Kidney (tissue), 14 donors: ENCODE data around the gene UNC13C. TPM values are rescaled to one million over a fixed set of nuclear protein-coding genes. Genes with fewer than 3 reads are reported as not detected.

ENCODE experiments used
- DNase-seq, 5 donors: peaks; one replicate each; pipeline ENCODE4 v3.0.0-alpha.2; 2013 to 2020
- FAIRE-seq: peaks from 2 replicates; lab custom pipeline; 2012; peaks lifted over from hg19 to GRCh38; lab: Jason Lieb, UNC
- H3K27ac ChIP-seq, 2 donors: one replicate each; pipeline ENCODE4 v1.7.0; 2013; ENCODE audit warnings: low read depth in 2 of 2, low read length in 2 of 2, inconsistent platforms in 1 of 2
- H3K27me3 ChIP-seq: one replicate; pipeline ENCODE4 v1.7.1; 2013; ENCODE audit warnings: low read length, inconsistent platforms; ENCODE audit not compliant: control insufficient read depth, insufficient read depth
- H3K36me3 ChIP-seq, 3 donors: one replicate each; pipeline versions ENCODE4 v1.7.0 to v1.7.1; 2013; ENCODE audit warnings: low read length in 3 of 3, control low read depth in 1 of 3, inconsistent platforms in 1 of 3; ENCODE audit not compliant: insufficient read depth in 3 of 3, control insufficient read depth in 2 of 3
- H3K4me1 ChIP-seq, 3 donors: one replicate each; pipeline versions ENCODE4 v1.7.0 to v1.7.1; 2013; ENCODE audit warnings: low read length in 3 of 3, inconsistent platforms in 1 of 3, low read depth in 1 of 3; ENCODE audit not compliant: control insufficient read depth in 2 of 3, insufficient read depth in 2 of 3
- H3K4me3 ChIP-seq, 3 donors: one replicate each; pipeline versions ENCODE4 v1.7.0 to v1.8.1; 2013; ENCODE audit warnings: low read length in 3 of 3, control low read depth in 1 of 3, inconsistent platforms in 1 of 3
- H3K9ac ChIP-seq, 3 donors: one replicate each; pipeline versions ENCODE4 v1.7.0 to v1.7.1; 2013; ENCODE audit warnings: low read length in 3 of 3, control low read depth in 1 of 3, inconsistent platforms in 1 of 3
- H3K9me3 ChIP-seq, 3 donors: one replicate each; pipeline versions ENCODE4 v1.7.0 to v1.7.1; 2013; ENCODE audit warnings: low read length in 3 of 3, control low read depth in 1 of 3, inconsistent platforms in 1 of 3; ENCODE audit not compliant: control insufficient read depth in 2 of 3, insufficient read depth in 1 of 3
- CTCF ChIP-seq: IDR thresholded peaks from 3 replicates; pipeline ENCODE4 v1.5.1; 2012; ENCODE audit warnings: mild to moderate bottlenecking, moderate library complexity, borderline replicate concordance; ENCODE audit not compliant: insufficient read depth; ENCODE audit errors: extremely low read depth
- intact Hi-C: fragments of 100-400 bp; cut with DNase I; formaldehyde crosslinking; loops from one replicate; pipeline ENCODE4 v1.11.1; 2022
- polyA plus RNA-seq: library from polyadenylated mRNA; stranded (reverse); fragments of 350-450 nt; fragmentation: Illumina TruSeq; extraction: RNeasy Lipid Tissue Mini Kit (QIAGEN cat#74804); gene quantifications from one replicate; pipeline ENCODE4 v1.2.3, GENCODE V29; 2014; ENCODE audit warnings: low read depth, low replicate concordance; ENCODE audit not compliant: insufficient read depth
- total RNA-seq: library from RNA; stranded (reverse); fragmentation: NEBNext Ultra II Directional; extraction: Animal tissue kit (Norgen Biotek cat#: 25700); gene quantifications from one replicate; pipeline ENCODE4 v1.2.1, GENCODE V29; 2021
- donor health status: control.
- donor health status: control.
- donor health status: control.
- donor health status: control.
- donor health status: control.
- donor health status: DM: yes; HTN: yes; CAD: no.
- donor health status: Normal renal cell carcinoma (clear cell type).

The UNC13C gene
- total and polyA plus RNA-seq, 2 donors from 2014 or later = 0.19 to 0.45 TPM

GRCh38 chr15:54582863-54583643, 604.8 kb downstream of the UNC13C start:
- no peak for FAIRE-seq
- intact Hi-C loops = no loop called here
- H3K9me3 ChIP-seq = no peaks in the 10 kb centered on the region

GRCh38 chr15:54585063-54585462, 606.8 kb downstream of the UNC13C start:
- TF ChIP-seq CTCF = no peak
- intact Hi-C loops = no loop called here
- Histone ChIP-seq H3K9ac (no peak overlapping the region), H3K4me1 (no peaks in the 10 kb centered on the region), H3K36me3 (no peaks in the 10 kb centered on the region), H3K9me3 (no peaks in the 10 kb centered on the region), H3K4me3 (no peak overlapping the region), H3K27ac (no peak overlapping the region), H3K27me3 (no peaks in the 10 kb centered on the region)
- DNase-seq (no peak), FAIRE-seq (no peak)

More at GRCh38 chr15:54582863-54583643, 604.8 kb downstream of the UNC13C start:
- Histone ChIP-seq H3K27ac (no peak overlapping the region), H3K4me1 (no peaks in the 10 kb centered on the region), H3K9ac (no peak overlapping the region), H3K36me3 (no peaks in the 10 kb centered on the region), H3K27me3 (no peaks in the 10 kb centered on the region), H3K4me3 (no peak overlapping the region)
- TF ChIP-seq CTCF = no peak
- no peak for DNase-seq

GRCh38 chr15:54594115-54594514, 615.9 kb downstream of the UNC13C start:
- no peak for FAIRE-seq
- no peak for TF ChIP-seq CTCF
- no peaks in the 10 kb centered on the region for H3K27me3 ChIP-seq
- H3K4me3 ChIP-seq = no peak overlapping the region
- H3K4me1 ChIP-seq = no peaks in the 10 kb centered on the region
- no peak for DNase-seq
- no peaks in the 10 kb centered on the region for H3K9me3 ChIP-seq
- no peak overlapping the region for H3K27ac ChIP-seq
- H3K36me3 ChIP-seq = no peaks in the 10 kb centered on the region
- no peak overlapping the region for H3K9ac ChIP-seq
- intact Hi-C loops = no loop called here

GRCh38 chr15:54599386-54599785, 621.1 kb downstream of the UNC13C start:
- Histone ChIP-seq H3K4me1 (no peaks in the 10 kb centered on the region), H3K27me3 (no peaks in the 10 kb centered on the region), H3K36me3 (no peaks in the 10 kb centered on the region), H3K9ac (no peak overlapping the region), H3K4me3 (no peak overlapping the region), H3K9me3 (no peaks in the 10 kb centered on the region), H3K27ac (no peak overlapping the region)
- FAIRE-seq (no peak), DNase-seq (no peak)
- intact Hi-C loops = no loop called here
- no peak for TF ChIP-seq CTCF
